H1 (cell line): ENCODE results near the gene ANKRD27. TPM values are rescaled to one million over a fixed set of nuclear protein-coding genes. Genes with fewer than 3 reads are reported as not detected.
"Not testable (repeated sequence)": the region's sequence is repeated elsewhere in the genome, so short reads cannot be mapped to it uniquely, and the experiment has no call there.

Experiments
- CTCF ChIA-PET: fragments of 300-600 bp; sonication (Branson Sonifier 250); formaldehyde crosslinking; loops from one replicate; lab custom pipeline; 2021; ENCODE audit not compliant: partially characterized antibody; lab: Charles Lee
- POLR2A ChIA-PET: fragments of 300-600 bp; sonication (Branson Sonifier 250); formaldehyde crosslinking; loops from one replicate; lab custom pipeline; 2021; ENCODE audit warnings: inconsistent platforms; ENCODE audit not compliant: partially characterized antibody; lab: Charles Lee
- DNase-seq, 2 experiments: peaks; one replicate each; pipeline versions ENCODE4 v3.0.0 to v3.0.0-alpha.2; 2010 to 2022; ENCODE audit warnings: low spot score in 2 of 2, low read depth in 1 of 2, mixed read lengths in 1 of 2
- FAIRE-seq: peaks from 2 replicates; lab custom pipeline; 2011; peaks lifted over from hg19 to GRCh38; lab: Jason Lieb, UNC
- H2AFZ ChIP-seq: 2 replicates; pipeline ENCODE4 v1.8.1; 2012; ENCODE audit warnings: low read length, inconsistent platforms
- H2AK5ac ChIP-seq: 2 replicates; pipeline ENCODE4 v1.6.1; 2013; ENCODE audit warnings: low read depth, low read length
- H2BK120ac ChIP-seq: replicated peaks from 2 replicates; pipeline ENCODE3; 2013; ENCODE audit warnings: low read depth, low read length, inconsistent platforms
- H2BK12ac ChIP-seq: 2 replicates; pipeline ENCODE4 v1.6.1; 2013; ENCODE audit warnings: low read depth, low read length
- H2BK15ac ChIP-seq: 2 replicates; pipeline ENCODE4 v1.6.1; 2013; ENCODE audit warnings: low read length
- H2BK20ac ChIP-seq: 2 replicates; pipeline ENCODE4 v1.6.1; 2013; ENCODE audit warnings: low read length
- H2BK5ac ChIP-seq: 2 replicates; pipeline ENCODE4 v1.6.1; 2013; ENCODE audit warnings: low read depth, low read length
- H3K14ac ChIP-seq: 2 replicates; pipeline ENCODE4 v1.6.1; 2013; ENCODE audit warnings: inconsistent platforms; ENCODE audit not compliant: insufficient read length
- H3K18ac ChIP-seq: 2 replicates; pipeline ENCODE4 v1.6.1; 2013; ENCODE audit warnings: low read length; ENCODE audit errors: extremely low read depth
- H3K23ac ChIP-seq: 2 replicates; pipeline ENCODE4 v1.6.1; 2013; ENCODE audit warnings: inconsistent platforms; ENCODE audit not compliant: insufficient read length
- H3K23me2 ChIP-seq: 2 replicates; pipeline ENCODE4 v1.6.1; 2013; ENCODE audit warnings: low read depth, low read length
- H3K27ac ChIP-seq: 2 replicates; pipeline ENCODE4 v1.6.1; 2011; ENCODE audit warnings: low read depth, low read length, inconsistent platforms
- H3K27me3 ChIP-seq, 4 experiments: replicated peaks in 1 of 4; 1 replicate in 1 of 4; 2 replicates in 3 of 4; pipeline versions ENCODE4 v1.6.1 to v1.8.1; 2011 to 2013; ENCODE audit warnings: low read length in 3 of 4, mild to moderate bottlenecking in 3 of 4, inconsistent platforms in 2 of 4, mixed read lengths in 2 of 4, moderate library complexity in 1 of 4; ENCODE audit not compliant: control insufficient read depth in 3 of 4, insufficient read depth in 3 of 4; ENCODE audit errors: extremely low read depth in 1 of 4
- H3K36me3 ChIP-seq, 4 experiments: 2 replicates each; pipeline versions ENCODE4 v1.6.1 to v1.8.1; 2011 to 2013; ENCODE audit warnings: mild to moderate bottlenecking in 4 of 4, low read length in 3 of 4, moderate library complexity in 2 of 4, control low read depth in 1 of 4, inconsistent platforms in 1 of 4; ENCODE audit not compliant: insufficient read depth in 4 of 4, control insufficient read depth in 2 of 4
- H3K4ac ChIP-seq: replicated peaks from 2 replicates; pipeline ENCODE3; 2013; ENCODE audit warnings: low read length, low read depth, mixed read lengths, inconsistent platforms; ENCODE audit not compliant: insufficient read length
- H3K4me1 ChIP-seq, 4 experiments: replicated peaks in 1 of 4; 1 replicate in 1 of 4; 2 replicates in 3 of 4; pipeline versions ENCODE4 v1.6.1 to v1.8.1; 2011 to 2013; ENCODE audit warnings: low read length in 3 of 4, inconsistent platforms in 2 of 4, mixed read lengths in 1 of 4; ENCODE audit not compliant: insufficient read depth in 4 of 4, control insufficient read depth in 3 of 4
- H3K4me2 ChIP-seq, 2 experiments: 2 replicates each; pipeline versions ENCODE4 v1.6.1 to v1.8.1; 2011 to 2013; ENCODE audit warnings: low read depth in 2 of 2, low read length in 2 of 2, control low read depth in 1 of 2, inconsistent platforms in 1 of 2, mild to moderate bottlenecking in 1 of 2; ENCODE audit not compliant: insufficient read depth in 1 of 2
- H3K4me3 ChIP-seq, 4 experiments: fragments of 200-600, 300-600 bp in 1 of 4; sonication (generic), shearing (Covaris generic), sonication (Bioruptor Twin) in 1 of 4; 2 replicates each; pipeline versions ENCODE4 v1.5.1 to v1.8.1; 2011 to 2016; ENCODE audit warnings: low read length in 4 of 4, low read depth in 3 of 4, control low read depth in 2 of 4, inconsistent platforms in 2 of 4, mild to moderate bottlenecking in 2 of 4, mixed read lengths in 1 of 4, moderate library complexity in 1 of 4; ENCODE audit not compliant: insufficient read depth in 2 of 4; ENCODE audit errors: extremely low read depth in 1 of 4
- H3K56ac ChIP-seq: replicated peaks from 2 replicates; pipeline ENCODE3; 2013; ENCODE audit warnings: low read depth, mild to moderate bottlenecking, mixed read lengths, low read length, inconsistent platforms; ENCODE audit not compliant: insufficient read length
- H3K79me1 ChIP-seq: 2 replicates; pipeline ENCODE4 v1.6.1; 2013; ENCODE audit warnings: low read depth, low read length, control low read depth
- H3K79me2 ChIP-seq, 2 experiments: 2 replicates each; pipeline versions ENCODE4 v1.6.1 to v1.8.1; 2012 to 2013; ENCODE audit warnings: low read length in 2 of 2, mild to moderate bottlenecking in 2 of 2, inconsistent platforms in 1 of 2; ENCODE audit not compliant: insufficient read depth in 2 of 2, control insufficient read depth in 1 of 2
- H3K9ac ChIP-seq, 4 experiments: replicated peaks in 1 of 4; 1 replicate in 1 of 4; 2 replicates in 3 of 4; pipeline versions ENCODE4 v1.6.1 to v1.8.1; 2011 to 2013; ENCODE audit warnings: low read depth in 3 of 4, low read length in 3 of 4, control low read depth in 2 of 4, mild to moderate bottlenecking in 2 of 4, moderate library complexity in 2 of 4, inconsistent platforms in 1 of 4; ENCODE audit errors: extremely low read depth in 1 of 4
- H3K9me3 ChIP-seq, 2 experiments: 2 replicates each; pipeline versions ENCODE4 v1.6.1 to v1.8.1; 2012 to 2013; ENCODE audit warnings: mild to moderate bottlenecking in 2 of 2, moderate library complexity in 2 of 2, control low read depth in 1 of 2, inconsistent platforms in 1 of 2, low read depth in 1 of 2, low read length in 1 of 2, mixed read lengths in 1 of 2; ENCODE audit not compliant: insufficient read depth in 2 of 2
- H4K20me1 ChIP-seq, 2 experiments: replicated peaks in 1 of 2; 2 replicates each; pipeline versions ENCODE3 to v1.8.1; 2011 to 2013; ENCODE audit warnings: inconsistent platforms in 2 of 2, low read length in 2 of 2, mild to moderate bottlenecking in 1 of 2; ENCODE audit not compliant: insufficient read depth in 2 of 2, control insufficient read depth in 1 of 2
- H4K5ac ChIP-seq: 2 replicates; pipeline ENCODE4 v1.6.1; 2013; ENCODE audit warnings: low read length, low read depth, mixed read lengths, inconsistent platforms; ENCODE audit not compliant: insufficient read length
- H4K8ac ChIP-seq: 2 replicates; pipeline ENCODE4 v1.8.0; 2013; ENCODE audit warnings: mild to moderate bottlenecking, moderate library complexity, low read length, inconsistent platforms; ENCODE audit not compliant: insufficient read depth; ENCODE audit errors: extremely low read depth
- H4K91ac ChIP-seq: replicated peaks from 2 replicates; pipeline ENCODE3; 2013; ENCODE audit warnings: low read length, mixed read lengths, inconsistent platforms; ENCODE audit not compliant: insufficient read length
- WGBS, 2 experiments: shearing (Covaris generic) in 1 of 2; methylation state at CpG; one replicate each; pipeline versions ENCODE4 v1.1.6 to v1.1.7; 2013 to 2015; ENCODE audit warnings: low lambda C conversion rate in 2 of 2, mixed read lengths in 2 of 2, inconsistent platforms in 1 of 2, low coverage in 1 of 2, missing lambda C conversion rate in 1 of 2; ENCODE audit not compliant: insufficient replicate concordance in 2 of 2, insufficient coverage in 1 of 2, insufficient read length in 1 of 2; ENCODE audit errors: extremely low coverage in 1 of 2, missing lambda C conversion rate in 1 of 2; 5-methylcytosine and 5-hydroxymethylcytosine counted together
- polyA plus RNA-seq, 7 experiments: library from polyadenylated mRNA; depleted of rRNA in 3 of 7; stranded (reverse) in 5 of 7; unstranded in 2 of 7; fragments of >200 nt in 5 of 7; fragments of 200-250 nt in 2 of 7; gene quantifications; 1 replicate in 5 of 7; 2 replicates in 1 of 7; 4 replicates in 1 of 7; pipeline versions ENCODE4 v1.2.1 to v1.2.3, GENCODE V29; 2011 to 2013; ENCODE audit warnings: missing spikeins in 2 of 7, mixed read lengths in 2 of 7
- total RNA-seq: library from RNA; stranded (reverse); fragmentation: NEBNext Ultra II Directional; extraction: Animal tissue kit (Norgen Biotek cat#: 25700); gene quantifications from 2 replicates; pipeline ENCODE4 v1.2.1, GENCODE V29; 2021

The ANKRD27 gene
- total and polyA plus RNA-seq, 2 of the 8 experiments (the other 6 are each of a cell fraction or from before 2014, with no cell fraction given): 27.9 to 55.7 TPM

GRCh38 chr19:32694851-32695250 is 19.9 kb upstream of the ANKRD27 start:
- H2BK15ac ChIP-seq, H3K4me2 ChIP-seq, H3K14ac ChIP-seq, POLR2A ChIA-PET, FAIRE-seq, H3K9ac ChIP-seq, H2AFZ ChIP-seq, DNase-seq, H4K20me1 ChIP-seq, H4K8ac ChIP-seq, H3K56ac ChIP-seq, H3K23me2 ChIP-seq, H2BK5ac ChIP-seq, H4K5ac ChIP-seq, H2AK5ac ChIP-seq, H3K79me2 ChIP-seq, H3K79me1 ChIP-seq, H4K91ac ChIP-seq, H3K36me3 ChIP-seq, H2BK120ac ChIP-seq, H3K4me3 ChIP-seq, H3K4me1 ChIP-seq, H3K18ac ChIP-seq, H3K27ac ChIP-seq, H2BK20ac ChIP-seq, CTCF ChIA-PET, H2BK12ac ChIP-seq, H3K4ac ChIP-seq, H3K23ac ChIP-seq, H3K9me3 ChIP-seq: not testable (repeated sequence)
- H3K27me3 ChIP-seq: peaks cover 0 to 21% (median 10%) of the 10 kb centered on the region in 4 experiments; a peak in 6 of 7 replicates
- 94% methylated on average over 2 of the region's 2 CpGs; no CpG with 5 or more reads in 1 of the 2 experiments for WGBS, 2 experiments

DNA sequence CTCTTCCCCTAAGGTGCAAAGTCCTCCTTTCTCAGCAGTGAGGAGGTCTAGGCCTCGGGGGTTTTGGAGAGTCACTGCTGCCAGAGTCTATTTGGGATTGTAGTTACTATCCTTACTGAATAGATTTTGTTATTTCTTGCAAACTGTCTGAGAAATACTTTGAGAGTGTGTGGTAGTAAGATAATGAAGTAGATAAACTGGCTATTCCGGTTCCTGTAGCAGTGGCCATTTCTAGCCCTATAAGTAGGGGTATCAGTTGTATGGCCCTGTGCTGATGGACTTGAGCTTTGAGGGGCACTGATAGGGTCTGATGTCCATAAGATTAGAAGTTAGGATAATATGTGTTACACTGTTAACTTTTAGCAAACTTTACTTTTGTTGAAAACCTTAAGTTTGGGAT is 19.3 kb upstream of the ANKRD27 start:
- H3K4me3 ChIP-seq, H3K27ac ChIP-seq, H3K79me1 ChIP-seq, DNase-seq, H3K23me2 ChIP-seq, H2BK12ac ChIP-seq, H3K9ac ChIP-seq, H3K4me1 ChIP-seq, H3K56ac ChIP-seq, H4K20me1 ChIP-seq, H3K23ac ChIP-seq, H3K4ac ChIP-seq, H4K5ac ChIP-seq, H2AK5ac ChIP-seq, H3K4me2 ChIP-seq, H2BK20ac ChIP-seq, H3K18ac ChIP-seq, H3K14ac ChIP-seq, H4K91ac ChIP-seq, H2BK15ac ChIP-seq, CTCF ChIA-PET, H2BK120ac ChIP-seq, H3K9me3 ChIP-seq, H2BK5ac ChIP-seq, H4K8ac ChIP-seq, H3K36me3 ChIP-seq, H3K79me2 ChIP-seq, FAIRE-seq, H2AFZ ChIP-seq, POLR2A ChIA-PET: not testable (repeated sequence)
- WGBS, 2 experiments: 90% methylated on average over 2 of the region's 2 CpGs; no CpG with 5 or more reads in 1 of the 2 experiments
- H3K27me3 ChIP-seq: peaks cover 0 to 21% (median 10%) of the 10 kb centered on the region in 4 experiments; a peak in 6 of 7 replicates
